Mesenchymal stem cell (in vitro differentiated cells and primary cell): ENCODE data around the gene KIAA0408.

Experiments
- DNase-seq: peaks from one replicate; pipeline ENCODE4 v3.0.0-alpha.2; 2013
- H2AFZ ChIP-seq: one replicate; pipeline ENCODE4 v1.6.1; 2013; ENCODE audit warnings: low read depth, mild to moderate bottlenecking, control low read depth, inconsistent platforms, low read length, moderate library complexity
- H2AK5ac ChIP-seq: 2 replicates; pipeline ENCODE4 v1.6.1; 2013; ENCODE audit warnings: low read length, moderate library complexity, mild to moderate bottlenecking, inconsistent platforms; ENCODE audit not compliant: severe bottlenecking
- H2BK120ac ChIP-seq: one replicate; pipeline ENCODE4 v1.6.1; 2013; ENCODE audit warnings: low read depth, mild to moderate bottlenecking, inconsistent platforms, low read length, moderate library complexity
- H2BK12ac ChIP-seq, 2 experiments: one replicate each; pipeline ENCODE4 v1.6.1; 2013; ENCODE audit warnings: inconsistent platforms in 2 of 2, low read length in 2 of 2, mild to moderate bottlenecking in 2 of 2, moderate library complexity in 2 of 2, control low read depth in 1 of 2
- H2BK15ac ChIP-seq: one replicate; pipeline ENCODE4 v1.6.1; 2013; ENCODE audit warnings: mild to moderate bottlenecking, low read depth, inconsistent platforms; ENCODE audit not compliant: poor library complexity, severe bottlenecking
- H2BK5ac ChIP-seq: 2 replicates; pipeline ENCODE4 v1.6.1; 2013; ENCODE audit warnings: low read depth, mild to moderate bottlenecking, low read length, control low read depth, inconsistent platforms; ENCODE audit not compliant: poor library complexity, severe bottlenecking
- H3K14ac ChIP-seq, 2 experiments: one replicate each; pipeline ENCODE4 v1.6.1; 2013; ENCODE audit warnings: inconsistent platforms in 2 of 2, low read length in 2 of 2, control low read depth in 1 of 2, mild to moderate bottlenecking in 1 of 2, moderate library complexity in 1 of 2
- H3K18ac ChIP-seq, 2 experiments: one replicate each; pipeline ENCODE4 v1.6.1; 2013; ENCODE audit warnings: inconsistent platforms in 2 of 2, low read length in 2 of 2, control low read depth in 1 of 2, low read depth in 1 of 2, mild to moderate bottlenecking in 1 of 2
- H3K23ac ChIP-seq, 2 experiments: one replicate each; pipeline ENCODE4 v1.6.1; 2013; ENCODE audit warnings: inconsistent platforms in 2 of 2, low read length in 2 of 2, mild to moderate bottlenecking in 2 of 2, moderate library complexity in 2 of 2, control low read depth in 1 of 2
- H3K27ac ChIP-seq: 2 replicates; pipeline ENCODE4 v1.5.1; 2013; ENCODE audit warnings: mild to moderate bottlenecking, moderate library complexity, low read length, control low read depth, inconsistent platforms; ENCODE audit not compliant: poor library complexity, severe bottlenecking
- H3K27me3 ChIP-seq, 2 experiments: 2 replicates each; pipeline versions ENCODE4 v1.6.1 to v1.7.0; 2013; ENCODE audit warnings: low read length in 2 of 2, mild to moderate bottlenecking in 2 of 2, moderate library complexity in 2 of 2, control low read depth in 1 of 2, inconsistent platforms in 1 of 2; ENCODE audit not compliant: control insufficient read depth in 1 of 2, insufficient read depth in 1 of 2
- H3K36me3 ChIP-seq, 2 experiments: 2 replicates each; pipeline versions ENCODE4 v1.6.1 to v1.7.0; 2013; ENCODE audit warnings: low read length in 2 of 2, control low read depth in 1 of 2, inconsistent platforms in 1 of 2, low read depth in 1 of 2, mild to moderate bottlenecking in 1 of 2; ENCODE audit not compliant: insufficient read depth in 2 of 2, control insufficient read depth in 1 of 2
- H3K4ac ChIP-seq, 2 experiments: one replicate each; pipeline ENCODE4 v1.6.1; 2013; ENCODE audit warnings: inconsistent platforms in 2 of 2, low read length in 2 of 2, mild to moderate bottlenecking in 2 of 2, moderate library complexity in 2 of 2, control low read depth in 1 of 2, low read depth in 1 of 2
- H3K4me1 ChIP-seq: 2 replicates; pipeline ENCODE4 v1.6.1; 2013; ENCODE audit warnings: low read depth, low read length, control low read depth; ENCODE audit not compliant: control insufficient read depth, insufficient read depth
- H3K4me2 ChIP-seq: 2 replicates; pipeline ENCODE4 v1.6.1; 2013; ENCODE audit warnings: low read length, mild to moderate bottlenecking, inconsistent platforms; ENCODE audit not compliant: poor library complexity, severe bottlenecking
- H3K4me3 ChIP-seq, 2 experiments: 2 replicates each; pipeline versions ENCODE4 v1.5.1 to v1.7.0; 2013; ENCODE audit warnings: low read length in 2 of 2, mild to moderate bottlenecking in 2 of 2, control low read depth in 1 of 2, low read depth in 1 of 2; ENCODE audit not compliant: insufficient read depth in 1 of 2
- H3K79me1 ChIP-seq: replicated peaks from 2 replicates; pipeline ENCODE4 v1.6.1; 2013; ENCODE audit warnings: mild to moderate bottlenecking, control low read depth, low read length, inconsistent platforms; ENCODE audit not compliant: poor library complexity, severe bottlenecking
- H3K9ac ChIP-seq: 2 replicates; pipeline ENCODE4 v1.7.0; 2013; ENCODE audit warnings: mild to moderate bottlenecking, low read length, moderate library complexity
- H3K9me3 ChIP-seq: 2 replicates; pipeline ENCODE4 v1.7.0; 2013; ENCODE audit warnings: mild to moderate bottlenecking, low read length; ENCODE audit not compliant: control insufficient read depth
- H4K8ac ChIP-seq: one replicate; pipeline ENCODE4 v1.6.1; 2013; ENCODE audit warnings: inconsistent platforms, mild to moderate bottlenecking, low read length, moderate library complexity
- H4K91ac ChIP-seq: one replicate; pipeline ENCODE4 v1.6.1; 2013; ENCODE audit warnings: mild to moderate bottlenecking, low read length, inconsistent platforms
- WGBS: methylation state at CpG from one replicate; pipeline ENCODE4 v1.1.7; 2013; ENCODE audit warnings: mixed read lengths; 5-methylcytosine and 5-hydroxymethylcytosine counted together

Gene KIAA0408

DNA sequence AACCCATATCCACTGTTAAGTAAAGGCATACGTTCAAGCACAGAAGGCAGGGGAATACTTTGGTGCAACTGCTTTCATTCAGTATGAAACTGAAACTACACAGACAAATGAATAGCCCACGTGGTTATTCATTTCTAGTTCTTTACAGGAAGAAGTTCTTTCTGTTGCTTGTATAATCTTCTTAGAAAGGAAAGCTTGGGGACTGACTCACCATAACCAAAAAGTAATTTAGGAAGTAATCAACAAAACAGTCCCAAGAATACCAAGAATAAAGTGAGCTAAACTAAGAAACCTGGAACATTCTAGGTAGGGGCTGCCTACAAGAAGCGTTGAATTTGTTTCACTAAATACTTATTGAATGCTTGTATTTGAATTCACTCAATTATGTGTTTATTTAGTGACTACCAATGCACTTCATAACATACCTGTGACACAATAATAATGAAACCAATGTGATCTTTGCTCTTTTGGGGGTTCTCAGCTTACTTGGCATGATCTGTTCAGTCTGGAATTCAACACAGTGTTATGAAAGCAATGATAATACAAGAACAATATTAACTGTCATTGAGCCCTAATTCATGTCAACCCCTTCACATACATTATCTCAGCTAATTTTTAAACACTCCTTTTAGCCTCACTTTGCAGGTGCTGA lies 25.1 kb upstream of the KIAA0408 start:
- 0% methylated on average over 1 of the region's 3 CpGs for WGBS
- peak overlapping the region; percentile 77 for H3K9ac ChIP-seq
- H3K79me1 ChIP-seq: peaks cover 10% of the 10 kb centered on the region
- DNase-seq: peak; percentile 65
- H3K36me3 ChIP-seq: no peaks in the 10 kb centered on the region
- H2BK5ac ChIP-seq: no peak overlapping the region
- no peak overlapping the region for H3K14ac ChIP-seq
- H3K9me3 ChIP-seq: no peaks in the 10 kb centered on the region
- H3K4me3 ChIP-seq: peak overlapping the region in 1 of 2 experiments; percentile 62
- H4K91ac ChIP-seq: no peak overlapping the region
- no peak overlapping the region for H3K18ac ChIP-seq
- no peak overlapping the region for H2BK120ac ChIP-seq
- H3K4ac ChIP-seq: no peak overlapping the region
- H3K23ac ChIP-seq: no peak overlapping the region
- peak overlapping the region; percentile 86 for H3K27ac ChIP-seq
- H2BK12ac ChIP-seq: no peak overlapping the region
- no peak overlapping the region for H3K4me2 ChIP-seq
- peaks cover 2% of the 10 kb centered on the region for H3K4me1 ChIP-seq
- H4K8ac ChIP-seq: no peak overlapping the region
- no peak overlapping the region for H2AFZ ChIP-seq
- no peaks in the 10 kb centered on the region for H3K27me3 ChIP-seq
- H2BK15ac ChIP-seq: no peak overlapping the region
- no peak overlapping the region for H2AK5ac ChIP-seq

DNA sequence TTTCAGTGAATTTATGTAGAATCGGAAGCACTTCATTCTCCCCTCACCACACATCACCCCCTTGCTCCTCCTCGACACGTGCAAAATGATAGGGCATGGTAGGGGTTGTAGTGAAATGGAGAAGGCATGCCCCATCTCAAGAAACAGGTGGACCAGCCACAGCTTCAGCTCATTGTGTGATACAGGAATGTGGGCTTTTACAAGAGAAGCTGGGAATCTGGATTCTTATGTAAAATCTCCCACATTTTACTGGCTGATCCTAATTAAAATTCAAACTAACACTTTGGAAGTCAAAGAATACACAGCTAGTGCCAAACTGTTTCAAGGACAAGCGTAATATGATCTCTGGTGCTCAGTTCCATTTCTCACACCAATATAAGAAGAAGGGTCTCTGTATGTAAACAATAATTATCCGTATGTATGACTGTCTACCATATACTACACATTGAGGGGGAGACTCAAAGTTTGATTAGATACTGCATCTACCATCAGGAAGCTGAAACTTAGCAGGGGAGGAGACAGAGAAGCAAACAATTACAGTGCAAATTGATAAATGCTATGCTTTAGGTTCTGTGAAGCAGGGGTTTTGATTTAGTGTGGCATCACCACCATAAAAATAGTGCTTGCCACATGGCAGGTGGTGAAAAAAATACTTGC lies 24.3 kb upstream of the KIAA0408 start:
- H2BK15ac ChIP-seq: no peak overlapping the region
- no peak overlapping the region for H2BK120ac ChIP-seq
- H3K79me1 ChIP-seq: peaks cover 14% of the 10 kb centered on the region
- 60% methylated on average over 1 of the region's 5 CpGs for WGBS
- H2AFZ ChIP-seq: no peak overlapping the region
- peak overlapping the region; percentile 86 for H3K27ac ChIP-seq
- no peak overlapping the region for H2BK12ac ChIP-seq
- DNase-seq: no peak
- H3K4ac ChIP-seq: no peak overlapping the region
- H4K91ac ChIP-seq: no peak overlapping the region
- H3K18ac ChIP-seq: no peak overlapping the region
- no peak overlapping the region for H4K8ac ChIP-seq
- no peak overlapping the region for H2AK5ac ChIP-seq
- no peak overlapping the region for H3K14ac ChIP-seq
- H3K4me2 ChIP-seq: peak overlapping the region; percentile 5
- H3K4me3 ChIP-seq: peak overlapping the region in 1 of 2 experiments; percentile 62
- peak overlapping the region; percentile 77 for H3K9ac ChIP-seq
- H3K4me1 ChIP-seq: peaks cover 2% of the 10 kb centered on the region
- no peaks in the 10 kb centered on the region for H3K9me3 ChIP-seq
- no peaks in the 10 kb centered on the region for H3K27me3 ChIP-seq
- no peak overlapping the region for H3K23ac ChIP-seq
- peak overlapping the region; percentile 86 for H2BK5ac ChIP-seq
- H3K36me3 ChIP-seq: peaks cover 0 to 2% of the 10 kb centered on the region in 2 experiments

DNA sequence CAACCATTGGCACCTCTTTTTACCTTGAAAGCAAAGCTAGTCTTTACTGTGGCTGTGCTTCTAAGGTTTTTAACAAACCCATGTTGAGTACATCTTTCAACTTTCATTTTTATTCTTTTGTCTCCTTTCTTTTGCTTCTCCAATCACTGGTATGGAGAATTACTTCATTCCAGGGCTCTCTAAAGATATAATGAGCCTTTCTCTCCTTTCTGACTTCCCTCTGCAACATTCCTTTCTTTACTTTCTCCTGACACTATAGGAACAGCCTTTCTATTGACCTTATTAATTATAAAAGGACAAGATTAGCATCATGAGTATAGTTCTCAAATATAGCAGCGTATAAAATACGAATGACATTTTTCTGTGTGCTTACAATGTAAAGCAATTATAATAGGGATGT lies 23.1 kb upstream of the KIAA0408 start:
- H3K4me2 ChIP-seq: no peak overlapping the region
- H3K14ac ChIP-seq: no peak overlapping the region
- no peak overlapping the region for H3K18ac ChIP-seq
- DNase-seq: no peak
- no peak overlapping the region for H2BK15ac ChIP-seq
- no peak overlapping the region for H4K91ac ChIP-seq
- H3K27ac ChIP-seq: peak overlapping the region; percentile 89
- H3K4me3 ChIP-seq: peak overlapping the region in 1 of 2 experiments; percentile 30
- H2BK12ac ChIP-seq: no peak overlapping the region
- no peaks in the 10 kb centered on the region for H3K9me3 ChIP-seq
- H3K4me1 ChIP-seq: peaks cover 2% of the 10 kb centered on the region
- H2BK120ac ChIP-seq: no peak overlapping the region
- H2AK5ac ChIP-seq: no peak overlapping the region
- no peaks in the 10 kb centered on the region for H3K27me3 ChIP-seq
- H4K8ac ChIP-seq: no peak overlapping the region
- H3K79me1 ChIP-seq: peaks cover 14% of the 10 kb centered on the region
- H2AFZ ChIP-seq: no peak overlapping the region
- H3K36me3 ChIP-seq: peaks cover 3 to 5% of the 10 kb centered on the region in 2 experiments
- WGBS: 100% methylated on average over 2 of the region's 2 CpGs
- peak overlapping the region; percentile 69 for H3K9ac ChIP-seq
- no peak overlapping the region for H3K4ac ChIP-seq
- no peak overlapping the region for H3K23ac ChIP-seq
- no peak overlapping the region for H2BK5ac ChIP-seq

DNA sequence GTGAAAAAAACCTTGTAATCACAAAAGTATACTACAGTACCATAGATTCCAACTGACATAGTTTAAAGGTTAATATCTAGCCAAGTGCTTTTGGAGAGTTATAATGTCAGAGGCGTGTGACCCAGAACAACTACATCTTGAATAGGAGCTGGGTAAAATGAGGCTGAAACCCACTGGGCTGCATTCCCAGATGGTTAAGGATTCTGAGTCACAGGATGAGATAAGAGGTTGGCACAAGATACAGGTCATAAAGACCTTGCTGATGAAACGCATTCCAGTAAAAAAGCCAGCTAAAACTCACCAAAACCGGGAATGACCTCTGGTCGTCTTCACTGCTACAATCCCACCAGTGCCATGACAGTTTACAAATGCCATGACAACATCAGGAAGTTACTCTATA lies 22.4 kb upstream of the KIAA0408 start:
- Histone ChIP-seq H3K9me3 (no peaks in the 10 kb centered on the region), H3K36me3 (peaks cover 3 to 5% of the 10 kb centered on the region in 2 experiments), H2AK5ac (no peak overlapping the region), H3K27me3 (no peaks in the 10 kb centered on the region), H3K4me2 (no peak overlapping the region), H2BK12ac (no peak overlapping the region), H3K4me1 (peaks cover 2% of the 10 kb centered on the region), H3K9ac (peak overlapping the region; percentile 69), H2BK5ac (no peak overlapping the region), H4K8ac (no peak overlapping the region), H3K27ac (peak overlapping the region; percentile 89), H2BK120ac (no peak overlapping the region), H3K79me1 (peaks cover 10% of the 10 kb centered on the region), H2AFZ (no peak overlapping the region), H3K23ac (no peak overlapping the region), H3K4ac (no peak overlapping the region), H3K4me3 (peak overlapping the region in 1 of 2 experiments; percentile 30), H2BK15ac (no peak overlapping the region), H4K91ac (no peak overlapping the region), H3K18ac (no peak overlapping the region), H3K14ac (no peak overlapping the region)
- WGBS: 43% methylated on average over 4 of the region's 4 CpGs
- peak; percentile 29 for DNase-seq
